Liver (tissue), 9 donors: ENCODE results near the gene IFNGR2. TPM values are rescaled to one million over a fixed set of nuclear protein-coding genes. Genes with fewer than 3 reads are reported as not detected.

Experiments used
- DNase-seq: peaks from one replicate; pipeline ENCODE4 v3.0.0-alpha.2; 2017; ENCODE audit warnings: low spot score
- H3K27ac ChIP-seq, 2 donors: one replicate each; pipeline ENCODE4 v1.7.0; 2013; ENCODE audit warnings: inconsistent platforms in 2 of 2, low read length in 2 of 2, control low read depth in 1 of 2, low read depth in 1 of 2, mild to moderate bottlenecking in 1 of 2
- H3K27me3 ChIP-seq, 4 donors: one replicate each; pipeline versions ENCODE4 v1.6.1 to v1.7.0; 2013; ENCODE audit warnings: low read length in 3 of 4, inconsistent platforms in 1 of 4, mild to moderate bottlenecking in 1 of 4, moderate library complexity in 1 of 4; ENCODE audit not compliant: control insufficient read depth in 4 of 4, insufficient read depth in 4 of 4
- H3K36me3 ChIP-seq, 4 donors: one replicate each; pipeline versions ENCODE4 v1.6.1 to v1.7.0; 2013; ENCODE audit warnings: low read length in 3 of 4, mild to moderate bottlenecking in 3 of 4, low read depth in 1 of 4, moderate library complexity in 1 of 4; ENCODE audit not compliant: control insufficient read depth in 4 of 4, insufficient read depth in 3 of 4
- H3K4me1 ChIP-seq, 4 donors: one replicate each; pipeline versions ENCODE4 v1.6.1 to v1.7.0; 2013; ENCODE audit warnings: low read length in 3 of 4, mild to moderate bottlenecking in 3 of 4, moderate library complexity in 1 of 4; ENCODE audit not compliant: control insufficient read depth in 4 of 4, insufficient read depth in 4 of 4
- H3K4me3 ChIP-seq, 3 donors: one replicate each; pipeline versions ENCODE4 v1.6.1 to v1.7.0; 2013; ENCODE audit warnings: low read length in 3 of 3, control low read depth in 1 of 3, low read depth in 1 of 3, mild to moderate bottlenecking in 1 of 3
- H3K9ac ChIP-seq, 2 donors: one replicate each; pipeline ENCODE4 v1.7.0; 2013; ENCODE audit warnings: low read length in 2 of 2, mild to moderate bottlenecking in 2 of 2, moderate library complexity in 2 of 2, control low read depth in 1 of 2, low read depth in 1 of 2
- H3K9me3 ChIP-seq, 4 donors: one replicate each; pipeline versions ENCODE4 v1.6.1 to v1.7.0; 2013; ENCODE audit warnings: low read length in 3 of 4; ENCODE audit not compliant: control insufficient read depth in 4 of 4
- EGR1 ChIP-seq, 2 donors: IDR thresholded peaks; 2 replicates each; pipeline ENCODE4 v1.6.1; 2016 to 2018; ENCODE audit warnings: antibody characterized with exemption in 2 of 2, low read depth in 2 of 2
- FOXA2 ChIP-seq: IDR thresholded peaks from 2 replicates; pipeline ENCODE4 v1.6.1; 2016; ENCODE audit warnings: antibody characterized with exemption
- GABPA ChIP-seq, 2 donors: IDR thresholded peaks in 1 of 2; conservative IDR thresholded peaks in 1 of 2; 2 replicates each; pipeline ENCODE4 v1.6.1; 2016; ENCODE audit warnings: antibody characterized with exemption in 2 of 2, mild to moderate bottlenecking in 1 of 2, moderate library complexity in 1 of 2
- HNF4A ChIP-seq, 2 donors: conservative IDR thresholded peaks; 2 replicates each; pipeline ENCODE4 v1.6.1; 2016; ENCODE audit warnings: antibody characterized with exemption in 2 of 2, mild to moderate bottlenecking in 2 of 2
- HNF4G ChIP-seq: IDR thresholded peaks from 2 replicates; pipeline ENCODE4 v1.6.1; 2016; ENCODE audit warnings: antibody characterized with exemption
- JUND ChIP-seq, 2 donors: IDR thresholded peaks; 2 replicates each; pipeline ENCODE4 v1.6.1; 2016; ENCODE audit warnings: antibody characterized with exemption in 2 of 2
- MAX ChIP-seq: IDR thresholded peaks from 2 replicates; pipeline ENCODE4 v1.6.1; 2016; ENCODE audit warnings: antibody characterized with exemption
- NR2F2 ChIP-seq: IDR thresholded peaks from 2 replicates; pipeline ENCODE4 v1.6.1; 2016; ENCODE audit warnings: antibody characterized with exemption
- RAD21 ChIP-seq, 2 donors: IDR thresholded peaks; 2 replicates each; pipeline ENCODE4 v1.6.1; 2016; ENCODE audit warnings: antibody characterized with exemption in 2 of 2, mild to moderate bottlenecking in 2 of 2
- REST ChIP-seq: IDR thresholded peaks from 2 replicates; pipeline ENCODE4 v1.6.1; 2016; ENCODE audit warnings: antibody characterized with exemption, mild to moderate bottlenecking
- RXRA ChIP-seq, 2 donors: IDR thresholded peaks; 2 replicates each; pipeline ENCODE4 v1.6.1; 2017 to 2018; ENCODE audit warnings: antibody characterized with exemption in 2 of 2, mild to moderate bottlenecking in 1 of 2
- SP1 ChIP-seq: IDR thresholded peaks from 2 replicates; pipeline ENCODE4 v1.6.1; 2018; ENCODE audit warnings: antibody characterized with exemption, mild to moderate bottlenecking
- TAF1 ChIP-seq: conservative IDR thresholded peaks from 2 replicates; pipeline ENCODE4 v1.6.1; 2016; ENCODE audit warnings: antibody characterized with exemption, mild to moderate bottlenecking
- YY1 ChIP-seq: IDR thresholded peaks from 2 replicates; pipeline ENCODE4 v1.6.1; 2016; ENCODE audit warnings: antibody characterized with exemption, mild to moderate bottlenecking
- ZBTB33 ChIP-seq: IDR thresholded peaks from 2 replicates; pipeline ENCODE4 v1.6.1; 2016; ENCODE audit warnings: antibody characterized with exemption
- WGBS: extraction: QIAGEN DNeasy Blood & Tissue Kit; methylation state at CpG from one replicate; pipeline ENCODE4 v1.1.7; 2013; 5-methylcytosine and 5-hydroxymethylcytosine counted together
- polyA plus RNA-seq, 2 donors: library from polyadenylated mRNA; stranded (reverse) in 1 of 2; unstranded in 1 of 2; fragments of 200-250 nt in 1 of 2; fragments of >200 nt in 1 of 2; fragmentation: Nextera tagmentation in 1 of 2; extraction: Ambion mirVana in 1 of 2; gene quantifications; one replicate each; pipeline versions ENCODE4 v1.2.1 to v1.2.3, GENCODE V29; 2013 to 2015
- total RNA-seq, 2 donors: library from RNA; depleted of rRNA; stranded (reverse); fragments of >200 nt; gene quantifications; one replicate each; pipeline ENCODE4 v1.2.3, GENCODE V29; 2014
- TF ChIP-seq, protein P1 (sequence below): IDR thresholded peaks from 2 replicates; pipeline ENCODE4 v1.6.1; 2016; ENCODE audit warnings: antibody characterized with exemption
- TF ChIP-seq, protein P2 (sequence below): fragments of 150-350 bp; IDR thresholded peaks from 2 replicates; pipeline ENCODE4 v1.5.1; 2017; ENCODE audit warnings: improper control_type of control experiment, low read depth, low read length; ENCODE audit not compliant: missing input control
- donor health status: healthy.
- donor health status: healthy.
- donor health status: healthy.
- donor health status: healthy.
- donor health status: healthy.

IFNGR2 gene
- total and polyA plus RNA-seq, 4 donors = 23.0 to 24.3 (median 23.4) TPM

GRCh38 chr21:33433425-33434114 is 30.4 kb downstream of the IFNGR2 start:
- Histone ChIP-seq H3K27me3 (no peaks in the 10 kb centered on the region), H3K4me1 (no peaks in the 10 kb centered on the region), H3K27ac (no peak overlapping the region), H3K9me3 (no peaks in the 10 kb centered on the region), H3K4me3 (no peak overlapping the region), H3K36me3 (peaks cover 15 to 61% (median 58%) of the 10 kb centered on the region in 4 donors), H3K9ac (no peak overlapping the region)
- TF ChIP-seq GABPA (IDR thresholded peaks at IDR 0.05 in 1 of 2, conservative IDR thresholded peaks at IDR 0.05 in 1 of 2) = no peak
- no peak for TF ChIP-seq EGR1 (IDR thresholded peaks at IDR 0.05; ENCODE audit: low read depth in 2 of 2)
- TF ChIP-seq, protein P1, sequence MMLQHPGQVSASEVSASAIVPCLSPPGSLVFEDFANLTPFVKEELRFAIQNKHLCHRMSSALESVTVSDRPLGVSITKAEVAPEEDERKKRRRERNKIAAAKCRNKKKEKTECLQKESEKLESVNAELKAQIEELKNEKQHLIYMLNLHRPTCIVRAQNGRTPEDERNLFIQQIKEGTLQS = no peak
- TF ChIP-seq MAX = no peak
- TF ChIP-seq, protein P2, sequence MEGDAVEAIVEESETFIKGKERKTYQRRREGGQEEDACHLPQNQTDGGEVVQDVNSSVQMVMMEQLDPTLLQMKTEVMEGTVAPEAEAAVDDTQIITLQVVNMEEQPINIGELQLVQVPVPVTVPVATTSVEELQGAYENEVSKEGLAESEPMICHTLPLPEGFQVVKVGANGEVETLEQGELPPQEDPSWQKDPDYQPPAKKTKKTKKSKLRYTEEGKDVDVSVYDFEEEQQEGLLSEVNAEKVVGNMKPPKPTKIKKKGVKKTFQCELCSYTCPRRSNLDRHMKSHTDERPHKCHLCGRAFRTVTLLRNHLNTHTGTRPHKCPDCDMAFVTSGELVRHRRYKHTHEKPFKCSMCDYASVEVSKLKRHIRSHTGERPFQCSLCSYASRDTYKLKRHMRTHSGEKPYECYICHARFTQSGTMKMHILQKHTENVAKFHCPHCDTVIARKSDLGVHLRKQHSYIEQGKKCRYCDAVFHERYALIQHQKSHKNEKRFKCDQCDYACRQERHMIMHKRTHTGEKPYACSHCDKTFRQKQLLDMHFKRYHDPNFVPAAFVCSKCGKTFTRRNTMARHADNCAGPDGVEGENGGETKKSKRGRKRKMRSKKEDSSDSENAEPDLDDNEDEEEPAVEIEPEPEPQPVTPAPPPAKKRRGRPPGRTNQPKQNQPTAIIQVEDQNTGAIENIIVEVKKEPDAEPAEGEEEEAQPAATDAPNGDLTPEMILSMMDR = no peak
- TF ChIP-seq NR2F2 = no peak
- no peak for TF ChIP-seq RXRA (IDR thresholded peaks at IDR 0.05)
- TF ChIP-seq JUND (IDR thresholded peaks at IDR 0.05) = no peak
- TF ChIP-seq FOXA2 = no peak
- no peak for TF ChIP-seq HNF4A (conservative IDR thresholded peaks at IDR 0.05)
- TF ChIP-seq SP1 = no peak
- TF ChIP-seq TAF1 = no peak
- no peak for TF ChIP-seq RAD21 (IDR thresholded peaks at IDR 0.05)
- no peak for TF ChIP-seq HNF4G
- TF ChIP-seq YY1 = no peak
- no peak for TF ChIP-seq REST
- TF ChIP-seq ZBTB33 = no peak
- WGBS = 89% methylated on average over 8 of the region's 8 CpGs
- no peak for DNase-seq
